Cerebellar cortex (tissue), 1 donor: Measurements from ENCODE around the gene PEX10.
"Not testable (repeated sequence)": the region's sequence is repeated elsewhere in the genome, so short reads cannot be mapped to it uniquely, and the experiment has no call there.

Experiments used
- DNase-seq: peaks from one replicate; pipeline ENCODE4 v3.0.0-alpha.2; 2015; ENCODE audit warnings: low spot score

The PEX10 gene

GRCh38 chr1:2412395-2412772 lies at the start of gene PEX10:
TSS of gene PEX10 (minus strand) at chr1:2412564. CDS start at chr1:2412502, 62 bp downstream.
- peak; percentile 93 for DNase-seq

- DNase-seq, result peak; percentile 84
Measured at GRCh38 chr1:2460996-2461751, 48.8 kb upstream of the PEX10 start.

GRCh38 chr1:2460203-2460602 lies 47.8 kb upstream of the PEX10 start:
- no peak for DNase-seq

- DNase-seq, result peak; percentile 89
Measured at GRCh38 chr1:2459757-2460156, 47.4 kb upstream of the PEX10 start.

GRCh38 chr1:2459102-2459753 lies 46.9 kb upstream of the PEX10 start:
- DNase-seq, result not testable (repeated sequence)

GRCh38 chr1:2458687-2459086 lies 46.3 kb upstream of the PEX10 start:
- no peak for DNase-seq

- DNase-seq, result no peak
Measured at GRCh38 chr1:2457444-2457843, 45.1 kb upstream of the PEX10 start.

- DNase-seq, result no peak
Measured at GRCh38 chr1:2455757-2456156, 43.4 kb upstream of the PEX10 start.

- no peak for DNase-seq
Measured at GRCh38 chr1:2454227-2454626, 41.9 kb upstream of the PEX10 start.

GRCh38 chr1:2452932-2453315 lies 40.6 kb upstream of the PEX10 start:
- no peak for DNase-seq

GRCh38 chr1:2452201-2452931 lies 40.0 kb upstream of the PEX10 start:
- no peak for DNase-seq

GRCh38 chr1:2451741-2452140 lies 39.4 kb upstream of the PEX10 start:
- no peak for DNase-seq

GRCh38 chr1:2449636-2450454 lies 37.5 kb upstream of the PEX10 start:
- no peak for DNase-seq

GRCh38 chr1:2448098-2448445 lies 35.7 kb upstream of the PEX10 start:
- DNase-seq, result no peak

- no peak for DNase-seq
Measured at GRCh38 chr1:2447276-2448097, 35.1 kb upstream of the PEX10 start.

- DNase-seq, result no peak
Measured at GRCh38 chr1:2446861-2447260, 34.5 kb upstream of the PEX10 start.

- DNase-seq, result peak; percentile 68
Measured at GRCh38 chr1:2446394-2446793, 34.0 kb upstream of the PEX10 start.

- DNase-seq, result no peak
Measured at GRCh38 chr1:2445823-2446215, 33.5 kb upstream of the PEX10 start.

GRCh38 chr1:2445162-2445822 lies 32.9 kb upstream of the PEX10 start:
- DNase-seq, result no peak

GRCh38 chr1:2444138-2444591 lies 31.8 kb upstream of the PEX10 start:
- no peak for DNase-seq
